C4-2B (cell line): Measurements from ENCODE around the gene PARVB.

Experiments
- ZFX ChIP-seq: fragments of 450-650 bp; IDR thresholded peaks from 2 replicates; pipeline ENCODE4 v1.6.1; 2017
- TF ChIP-seq, protein P1 (sequence below): fragments of 450-650 bp; conservative IDR thresholded peaks from 2 replicates; pipeline ENCODE4 v1.5.1; 2017; ENCODE audit warnings: mild to moderate bottlenecking

DNA sequence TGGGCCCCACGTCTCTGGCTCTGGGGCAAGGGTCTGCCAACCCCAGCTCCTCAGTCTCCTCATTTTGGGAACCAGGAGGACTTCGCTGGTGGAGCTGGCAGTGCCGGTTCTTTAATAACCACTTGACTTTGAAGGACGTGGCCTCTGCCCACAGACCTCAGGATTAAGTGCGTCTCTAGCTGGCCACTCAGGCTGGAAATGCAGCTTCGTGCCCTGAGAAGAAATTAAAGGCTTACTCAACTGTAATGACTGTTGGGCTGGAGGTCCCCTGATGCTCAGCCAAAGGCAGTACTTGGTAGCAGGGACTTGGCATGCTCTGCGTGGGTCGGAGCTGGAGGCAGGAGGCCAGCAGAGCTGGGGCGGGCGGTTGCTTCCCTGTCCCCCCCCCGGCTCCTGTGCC is 139.9 kb downstream of the PARVB start:
- TF ChIP-seq, protein P1, sequence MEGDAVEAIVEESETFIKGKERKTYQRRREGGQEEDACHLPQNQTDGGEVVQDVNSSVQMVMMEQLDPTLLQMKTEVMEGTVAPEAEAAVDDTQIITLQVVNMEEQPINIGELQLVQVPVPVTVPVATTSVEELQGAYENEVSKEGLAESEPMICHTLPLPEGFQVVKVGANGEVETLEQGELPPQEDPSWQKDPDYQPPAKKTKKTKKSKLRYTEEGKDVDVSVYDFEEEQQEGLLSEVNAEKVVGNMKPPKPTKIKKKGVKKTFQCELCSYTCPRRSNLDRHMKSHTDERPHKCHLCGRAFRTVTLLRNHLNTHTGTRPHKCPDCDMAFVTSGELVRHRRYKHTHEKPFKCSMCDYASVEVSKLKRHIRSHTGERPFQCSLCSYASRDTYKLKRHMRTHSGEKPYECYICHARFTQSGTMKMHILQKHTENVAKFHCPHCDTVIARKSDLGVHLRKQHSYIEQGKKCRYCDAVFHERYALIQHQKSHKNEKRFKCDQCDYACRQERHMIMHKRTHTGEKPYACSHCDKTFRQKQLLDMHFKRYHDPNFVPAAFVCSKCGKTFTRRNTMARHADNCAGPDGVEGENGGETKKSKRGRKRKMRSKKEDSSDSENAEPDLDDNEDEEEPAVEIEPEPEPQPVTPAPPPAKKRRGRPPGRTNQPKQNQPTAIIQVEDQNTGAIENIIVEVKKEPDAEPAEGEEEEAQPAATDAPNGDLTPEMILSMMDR: no peak
- no peak for TF ChIP-seq ZFX
